ENCODE data around the gene KCTD16. TPM values are rescaled to one million over a fixed set of nuclear protein-coding genes. Genes with fewer than 3 reads are reported as not detected.

KCTD16 gene
- total RNA-seq, 1 donor from 2014 or later, result 0.13 TPM

- DNase-seq (ENCODE audit: low read depth, low spot score), result no peak
These were observed 232.4 kb downstream of the KCTD16 start for GRCh38 chr5:144403058-144403457.

DNA sequence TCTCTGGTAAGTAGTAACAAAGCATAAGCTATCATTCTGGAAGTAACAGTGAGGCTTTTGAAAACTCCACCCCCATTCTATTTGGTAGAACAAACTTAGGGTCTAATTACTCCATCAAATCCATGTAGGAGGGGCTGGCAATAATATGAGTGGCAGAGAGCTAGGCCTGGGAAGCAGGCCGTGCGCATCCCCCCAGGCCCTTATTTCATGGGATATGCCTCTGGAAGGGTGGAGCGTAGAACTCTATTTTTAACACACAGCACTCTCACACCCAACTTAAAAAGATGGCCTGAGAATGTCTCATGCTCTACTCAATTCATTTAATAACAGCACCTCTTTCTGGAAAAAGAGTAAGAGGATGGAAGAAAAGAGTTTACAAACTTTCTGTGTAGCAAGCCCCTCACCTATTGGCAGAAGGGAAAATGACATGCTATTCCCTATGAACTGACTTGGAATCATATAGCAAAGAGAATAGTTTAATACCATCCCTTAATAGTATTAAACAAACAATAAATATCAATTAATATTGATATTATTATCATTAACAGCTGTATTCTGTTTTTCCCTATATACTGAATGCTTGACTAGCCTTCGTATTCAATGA, 233.2 kb downstream of the KCTD16 start:
- no peak for DNase-seq (ENCODE audit: low read depth, low spot score)

DNA sequence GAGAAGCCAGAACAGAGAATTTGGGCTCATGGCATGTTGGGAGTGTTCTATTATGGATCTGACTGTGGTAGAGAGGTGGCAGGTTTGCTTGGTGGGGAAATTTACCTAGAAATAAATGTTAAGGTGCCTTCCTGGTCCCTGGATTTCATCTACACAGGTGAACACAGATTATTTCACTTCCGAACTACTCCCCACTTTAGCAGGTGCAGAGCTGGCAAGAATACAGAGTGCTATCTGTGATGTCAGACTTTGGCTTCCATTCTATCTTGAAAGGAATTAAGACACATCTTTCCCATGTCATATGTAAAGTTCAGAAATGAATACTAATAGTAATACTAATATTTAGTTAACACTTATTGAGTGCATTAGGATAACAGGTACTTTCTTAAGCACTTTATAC, 234.0 kb downstream of the KCTD16 start:
- DNase-seq (ENCODE audit: low read depth, low spot score), result no peak

DNA sequence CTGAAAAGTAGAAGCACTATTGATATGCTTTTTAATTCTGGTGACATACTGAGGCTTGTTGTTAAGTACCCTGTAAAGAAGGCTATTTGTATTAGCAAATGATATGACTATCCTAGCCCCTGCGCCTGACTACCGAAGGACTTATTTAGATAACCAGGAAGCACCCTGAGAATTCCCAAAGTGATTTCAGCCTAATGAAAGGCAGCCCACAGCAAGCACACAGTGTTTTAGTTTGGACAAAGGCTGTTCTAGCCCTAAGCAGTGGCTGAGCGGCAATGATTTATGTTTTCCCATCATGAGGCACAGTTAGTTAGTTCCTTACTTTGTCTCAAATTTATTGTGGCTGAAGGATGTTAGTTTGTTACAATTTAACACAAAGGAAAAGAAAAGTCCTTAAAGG, 235.3 kb downstream of the KCTD16 start:
- no peak for DNase-seq (ENCODE audit: low read depth, low spot score)

GRCh38 chr5:144406442-144406841, 235.8 kb downstream of the KCTD16 start:
- DNase-seq (ENCODE audit: low read depth, low spot score), result no peak

DNA sequence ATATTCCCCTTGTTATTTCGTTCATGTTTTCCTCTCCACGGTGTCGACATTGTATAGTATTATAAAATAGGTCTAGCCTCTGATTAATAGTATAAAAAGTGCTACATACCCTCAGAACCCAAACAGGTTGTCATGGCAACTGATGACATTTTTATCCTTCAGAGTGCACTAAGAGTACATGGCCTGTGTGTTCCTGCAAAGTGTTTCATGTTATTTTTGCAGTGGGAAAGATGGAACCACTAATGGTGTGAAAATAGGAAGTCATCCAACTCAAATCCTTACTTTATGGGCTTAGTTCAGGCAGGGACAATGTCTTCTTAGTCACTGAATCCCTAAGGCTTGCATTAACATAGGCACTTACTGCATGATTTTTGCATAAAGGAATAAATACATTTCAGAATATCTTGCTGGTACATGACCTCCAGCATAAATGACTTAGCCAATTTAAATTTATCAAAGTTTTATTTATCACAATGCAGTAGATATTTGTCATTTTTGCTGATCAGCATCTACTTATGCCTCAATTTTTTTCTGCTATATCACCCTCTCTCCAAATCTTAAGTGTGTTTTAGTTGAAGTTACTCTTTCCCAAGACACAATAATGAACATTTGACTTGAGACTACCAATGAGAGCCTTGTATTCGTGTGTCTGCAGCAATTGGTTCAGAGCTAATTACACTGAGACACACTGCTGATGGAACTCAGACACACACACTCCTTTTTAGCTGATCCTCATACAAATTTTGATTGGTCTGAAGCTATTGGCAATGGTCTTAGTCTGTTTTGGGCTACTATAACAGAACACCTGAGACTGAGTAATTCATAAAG, 243.7 kb downstream of the KCTD16 start:
- no peak for DNase-seq (ENCODE audit: low read depth, low spot score)

- no peak for DNase-seq (ENCODE audit: low read depth, low spot score)
These were observed 245.5 kb downstream of the KCTD16 start for GRCh38 chr5:144416196-144416595.

DNA sequence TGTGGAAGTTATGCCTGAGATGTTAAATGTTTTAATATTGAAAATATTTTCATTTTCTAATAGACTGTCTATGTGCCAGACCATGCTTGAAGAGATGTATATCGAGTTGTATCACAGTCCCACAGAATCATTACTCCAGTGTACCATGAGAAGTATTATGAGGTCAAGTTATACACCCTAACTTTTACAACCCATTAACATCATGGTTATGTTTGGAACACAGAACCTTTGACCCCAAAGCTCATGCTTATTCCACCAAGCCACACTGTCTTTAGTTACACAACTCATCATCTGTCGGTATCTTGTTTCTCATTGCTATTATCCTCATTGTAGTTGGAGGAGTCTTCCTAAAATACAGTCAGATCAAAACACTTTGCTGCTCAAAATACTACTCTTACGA, 248.0 kb downstream of the KCTD16 start:
- DNase-seq (ENCODE audit: low read depth, low spot score), result no peak

DNA sequence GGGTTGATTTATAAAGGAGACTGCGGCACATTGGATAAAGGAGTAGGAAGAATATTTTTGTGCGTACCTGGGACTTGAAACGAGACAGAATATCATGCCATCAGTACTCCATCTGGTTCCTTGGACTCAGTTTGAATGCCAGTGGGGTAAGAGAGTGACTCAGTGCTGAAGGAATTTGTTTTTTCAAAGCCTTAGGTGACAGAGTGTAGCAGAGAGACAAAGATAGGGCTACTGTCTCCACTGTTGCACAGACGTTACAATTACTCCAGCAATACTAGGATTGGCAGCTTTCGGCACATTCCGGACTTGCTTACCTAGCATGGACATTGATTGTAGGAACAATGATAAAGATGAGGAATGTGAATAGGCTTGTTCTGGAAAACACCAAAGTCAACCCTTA, 250.7 kb downstream of the KCTD16 start:
- DNase-seq (ENCODE audit: low read depth, low spot score), result no peak

DNA sequence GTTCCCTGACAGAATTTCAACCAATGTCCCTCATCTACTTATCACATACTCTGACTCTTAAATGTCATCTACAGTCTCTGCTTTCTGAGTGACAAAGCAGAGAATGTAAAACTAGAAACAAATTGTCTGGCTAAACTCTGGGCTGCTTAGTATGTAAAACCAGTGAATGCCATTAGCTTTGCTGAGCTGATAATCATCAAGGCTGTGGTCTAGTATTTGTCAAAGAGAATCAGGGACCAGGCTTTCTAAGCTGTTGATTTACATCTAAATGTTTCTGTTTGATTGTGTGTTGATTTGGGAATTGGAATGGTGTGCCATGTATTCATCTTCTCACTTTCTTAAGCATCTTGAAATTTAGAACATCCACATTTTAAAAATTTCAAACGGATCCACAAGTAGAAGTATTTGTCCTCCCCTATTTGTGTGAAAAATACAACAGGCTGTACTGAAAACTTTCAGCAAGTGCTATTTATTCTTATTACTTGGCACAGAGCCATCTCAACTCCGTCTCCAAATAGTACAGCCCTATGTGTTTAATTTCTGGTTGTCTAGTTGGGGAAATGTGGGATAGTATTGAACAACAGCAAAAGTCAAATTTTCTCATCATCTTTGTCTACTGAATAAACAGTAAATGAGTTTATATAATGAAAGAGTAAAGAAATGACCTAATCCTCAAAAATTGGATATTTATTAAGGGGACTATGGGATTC, 251.5 kb downstream of the KCTD16 start:
- DNase-seq (ENCODE audit: low read depth, low spot score), result no peak

- no peak for DNase-seq (ENCODE audit: low read depth, low spot score)
These were observed 257.2 kb downstream of the KCTD16 start for GRCh38 chr5:144427866-144428265.

DNA sequence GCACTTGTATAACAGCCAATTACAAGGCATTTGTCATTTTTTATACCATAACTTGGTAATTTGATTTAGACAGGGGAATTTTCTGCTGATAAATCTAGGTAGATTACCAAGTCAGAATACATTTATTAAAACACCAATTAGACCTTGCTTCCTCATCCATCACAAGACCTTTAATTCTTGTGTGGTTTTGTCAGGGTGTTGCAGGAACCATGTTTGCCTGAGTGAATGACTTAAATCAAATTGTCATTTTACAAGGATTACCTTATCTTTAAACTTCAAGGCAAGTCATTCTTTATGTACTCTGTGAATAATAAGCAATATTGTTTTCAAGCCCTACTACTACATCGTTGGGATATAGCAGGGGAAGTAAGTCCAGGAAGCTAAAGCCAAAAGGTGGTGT, 257.7 kb downstream of the KCTD16 start:
- DNase-seq (ENCODE audit: low read depth, low spot score), result no peak

DNA sequence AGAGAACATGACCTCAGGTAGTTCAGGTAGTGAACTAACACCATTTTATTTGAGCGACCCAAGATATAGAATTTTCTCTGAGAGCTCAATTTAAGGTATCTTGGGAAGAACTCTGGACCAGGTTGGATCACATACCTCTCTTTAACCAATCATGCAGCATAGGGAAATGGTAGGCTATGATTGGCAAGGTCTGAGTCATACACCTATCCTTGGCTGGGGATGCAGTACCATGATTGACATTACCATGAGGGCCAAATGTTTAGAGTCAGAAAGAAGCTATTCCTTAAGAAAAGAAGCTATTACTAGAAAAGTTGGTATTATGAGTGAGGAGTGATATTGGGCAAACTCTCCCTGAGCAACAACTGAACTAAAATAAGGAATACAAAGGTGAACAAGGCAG, 258.7 kb downstream of the KCTD16 start:
- DNase-seq (ENCODE audit: low read depth, low spot score), result no peak

DNA sequence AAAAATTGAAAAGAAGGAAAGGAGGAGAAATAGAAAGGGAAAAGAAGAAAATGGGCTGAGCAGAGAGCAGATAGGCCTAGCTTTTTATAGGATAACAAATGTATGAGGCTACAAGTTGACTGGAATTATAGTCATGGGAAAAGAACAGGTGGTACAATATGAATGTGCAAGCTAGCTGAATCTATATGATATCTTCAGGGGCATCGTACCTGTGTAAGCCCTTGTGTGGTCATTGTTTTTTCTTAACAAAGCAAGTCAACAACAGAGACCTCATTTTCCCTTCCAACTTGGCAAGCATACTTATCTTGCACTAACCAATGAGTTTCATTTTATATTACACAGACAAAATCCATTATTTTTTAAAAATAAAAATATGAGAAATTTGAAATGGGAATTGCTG, 259.2 kb downstream of the KCTD16 start:
- no peak for DNase-seq (ENCODE audit: low read depth, low spot score)

- no peak for DNase-seq (ENCODE audit: low read depth, low spot score)
These were observed 262.6 kb downstream of the KCTD16 start for GRCh38 chr5:144433140-144433822.

DNA sequence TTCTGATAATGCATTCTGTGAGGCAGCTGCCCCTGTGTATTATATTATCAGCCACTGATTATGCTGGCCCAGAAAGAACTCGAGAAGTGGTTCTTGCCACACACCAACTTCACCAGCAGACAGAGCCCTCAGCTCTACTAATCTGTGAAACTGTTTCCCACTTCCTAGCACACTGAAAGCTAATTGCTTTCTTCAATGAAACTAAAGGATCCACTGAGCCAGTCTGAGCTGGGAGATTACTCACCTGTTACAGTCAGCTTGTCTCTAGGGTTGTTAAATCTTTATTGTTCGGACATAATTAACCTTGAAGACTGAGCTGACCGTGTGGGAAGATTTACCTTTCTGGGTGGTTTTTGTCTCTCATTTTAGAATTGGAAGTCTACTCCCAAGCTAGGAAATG, 263.2 kb downstream of the KCTD16 start:
- DNase-seq (ENCODE audit: low read depth, low spot score), result no peak

- DNase-seq (ENCODE audit: low read depth, low spot score), result no peak
These were observed 265.3 kb downstream of the KCTD16 start for GRCh38 chr5:144436007-144436406.

GRCh38 chr5:144438237-144438636, 267.6 kb downstream of the KCTD16 start:
- no peak for DNase-seq (ENCODE audit: low read depth, low spot score)

DNA sequence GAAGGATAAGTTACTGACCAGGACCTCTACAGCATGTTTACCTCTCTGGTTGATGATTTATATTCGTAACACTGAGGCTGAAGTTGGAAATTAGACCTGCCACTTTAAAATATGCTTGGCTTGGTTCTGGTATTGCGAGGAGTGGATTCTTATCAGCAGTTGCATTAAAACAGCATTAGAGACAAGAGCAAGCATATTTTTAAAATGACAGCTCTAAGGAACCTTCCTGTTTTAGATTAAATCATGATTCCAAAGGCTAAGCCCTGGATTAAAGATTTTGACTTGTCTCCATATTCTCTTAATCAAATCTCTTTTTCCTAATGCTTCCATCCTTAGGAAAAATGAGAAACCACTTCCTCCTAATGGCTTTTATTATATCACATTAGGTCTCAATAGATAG, 277.8 kb downstream of the KCTD16 start:
- no peak for DNase-seq (ENCODE audit: low read depth, low spot score)

- no peak for DNase-seq (ENCODE audit: low read depth, low spot score)
These were observed 280.7 kb downstream of the KCTD16 start for GRCh38 chr5:144451187-144451973.

DNA sequence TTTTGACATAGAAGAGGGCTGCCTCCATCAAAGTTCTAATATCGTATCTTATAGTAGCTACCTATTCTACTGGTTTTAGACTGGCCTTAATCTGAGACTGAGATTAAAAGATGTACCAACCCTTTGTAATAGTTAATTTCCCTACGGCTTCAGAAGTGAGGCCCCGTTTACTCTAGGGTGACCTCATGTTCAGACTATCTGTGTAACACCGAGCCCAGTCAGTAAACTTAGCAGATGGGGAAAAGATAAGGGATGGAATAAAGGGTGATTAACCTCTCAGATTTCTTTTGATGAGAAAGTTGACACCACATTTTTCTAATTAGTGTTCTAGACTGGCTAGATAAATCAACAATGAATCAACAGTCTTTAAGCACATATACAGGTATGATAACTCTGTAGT, 283.1 kb downstream of the KCTD16 start:
- DNase-seq (ENCODE audit: low read depth, low spot score), result no peak

Measured in pulmonary artery endothelial cell (primary cell).